NCI-H187 (cell line): Measurements from ENCODE around the gene DNASE2.

ENCODE experiments used
- DNase-seq, 2 experiments: peaks; one replicate each; lab custom pipeline; 2025; lab: John Stamatoyannopoulos, UW

Gene DNASE2

DNA sequence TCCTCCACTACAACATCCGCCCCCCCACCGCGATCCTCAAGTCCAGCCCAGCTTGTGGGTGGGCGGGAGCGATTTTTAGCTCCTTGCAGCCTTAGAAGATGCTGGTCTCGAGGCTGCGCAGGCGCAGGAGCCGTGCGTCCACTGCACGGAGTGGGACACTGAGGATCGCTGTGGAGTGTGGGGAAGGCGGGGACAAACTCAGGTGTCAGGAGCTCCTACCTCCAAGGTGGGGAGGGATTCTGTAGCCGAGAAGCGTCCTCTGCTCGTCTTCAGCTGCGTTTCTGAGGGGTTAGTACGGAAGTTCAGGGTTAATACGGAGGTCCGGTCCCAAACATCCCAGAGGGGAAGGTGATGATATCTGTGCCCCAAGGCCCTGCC is 46.7 kb downstream of the DNASE2 start, which contains the start of gene RTBDN:
Gene RTBDN (minus strand): TSS at position 14 of the 378 bp plus-strand sequence. CDS start 4,600 bp downstream, outside the sequence.
- DNase-seq: no peak

DNA sequence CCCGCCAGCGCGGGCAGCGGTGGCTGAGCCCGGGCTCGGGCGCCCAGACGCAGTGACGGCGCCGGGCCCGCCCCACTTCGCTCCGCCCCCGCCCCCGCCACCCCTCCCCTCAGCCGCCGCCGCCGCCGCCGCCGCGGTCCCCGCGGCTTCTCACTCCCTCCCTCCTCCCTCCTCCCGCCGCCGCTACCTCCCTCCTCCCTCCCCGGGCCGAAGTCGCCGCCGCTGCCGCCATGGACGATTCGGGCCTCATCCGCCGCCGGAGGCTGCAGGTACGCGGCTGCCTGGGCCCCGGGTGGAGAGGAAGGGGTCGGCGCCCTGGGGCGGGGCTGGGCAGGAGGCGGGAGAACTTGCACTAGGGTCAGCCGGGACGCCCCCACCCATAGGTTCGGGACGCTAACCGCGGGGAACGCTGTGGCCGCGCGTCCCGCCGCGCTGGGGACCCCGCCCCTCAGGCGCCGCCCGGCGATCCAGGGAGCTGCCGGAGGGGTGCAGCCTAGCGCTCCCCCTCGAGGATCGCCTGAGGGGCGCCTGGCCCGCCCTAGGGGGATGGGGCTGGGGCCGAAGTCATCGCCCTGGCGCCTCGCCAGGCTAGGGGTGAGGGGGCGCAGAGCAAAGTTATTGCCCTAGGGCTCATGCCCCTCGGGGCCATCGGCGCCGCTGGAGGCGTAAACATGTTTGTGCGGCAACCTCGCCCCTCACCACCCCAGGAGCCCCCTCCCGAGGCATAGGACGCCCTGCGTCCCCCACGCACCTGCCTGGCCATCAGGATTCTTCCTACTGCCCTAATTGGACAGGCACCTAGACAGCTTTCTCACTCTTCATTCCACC is 47.3 kb downstream of the DNASE2 start:
- DNase-seq: no peak

DNA sequence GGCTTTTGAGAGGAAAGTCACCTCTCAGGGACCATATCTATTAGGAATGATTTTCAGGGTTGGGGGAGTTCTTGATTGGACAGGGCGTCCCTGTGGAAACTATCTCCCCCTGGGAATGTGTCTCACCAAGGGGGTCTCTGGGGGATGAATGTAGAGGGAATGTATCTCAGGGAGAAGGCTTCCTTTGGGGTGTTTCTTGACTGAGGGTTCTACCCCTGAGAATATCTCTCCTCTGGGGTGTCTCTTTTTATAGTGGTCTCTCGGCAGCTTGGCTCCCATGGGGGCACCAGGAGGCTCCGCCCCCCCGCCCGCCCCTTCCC is 47.9 kb downstream of the DNASE2 start:
- DNase-seq: no peak

DNA sequence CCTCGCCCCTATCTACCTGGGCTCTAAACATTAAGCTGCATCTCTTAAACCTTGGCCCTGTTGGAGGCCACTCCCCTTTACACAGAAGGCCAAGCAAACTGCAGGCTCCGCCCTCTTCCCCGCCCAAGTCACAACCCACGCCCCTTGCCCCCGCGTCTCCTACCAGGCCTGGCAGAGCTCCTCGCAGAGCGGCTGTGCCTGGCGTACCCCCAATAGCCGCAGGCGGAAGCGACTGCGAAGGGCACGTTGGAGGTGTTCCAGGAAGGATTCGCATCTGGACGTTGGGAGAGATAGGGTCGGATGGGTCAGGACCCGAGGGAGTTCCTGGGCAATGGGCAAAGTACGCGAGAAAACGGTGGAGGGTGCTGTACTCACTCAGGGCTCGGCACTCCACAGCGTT is 52.8 kb downstream of the DNASE2 start:
- no peak for DNase-seq

DNA sequence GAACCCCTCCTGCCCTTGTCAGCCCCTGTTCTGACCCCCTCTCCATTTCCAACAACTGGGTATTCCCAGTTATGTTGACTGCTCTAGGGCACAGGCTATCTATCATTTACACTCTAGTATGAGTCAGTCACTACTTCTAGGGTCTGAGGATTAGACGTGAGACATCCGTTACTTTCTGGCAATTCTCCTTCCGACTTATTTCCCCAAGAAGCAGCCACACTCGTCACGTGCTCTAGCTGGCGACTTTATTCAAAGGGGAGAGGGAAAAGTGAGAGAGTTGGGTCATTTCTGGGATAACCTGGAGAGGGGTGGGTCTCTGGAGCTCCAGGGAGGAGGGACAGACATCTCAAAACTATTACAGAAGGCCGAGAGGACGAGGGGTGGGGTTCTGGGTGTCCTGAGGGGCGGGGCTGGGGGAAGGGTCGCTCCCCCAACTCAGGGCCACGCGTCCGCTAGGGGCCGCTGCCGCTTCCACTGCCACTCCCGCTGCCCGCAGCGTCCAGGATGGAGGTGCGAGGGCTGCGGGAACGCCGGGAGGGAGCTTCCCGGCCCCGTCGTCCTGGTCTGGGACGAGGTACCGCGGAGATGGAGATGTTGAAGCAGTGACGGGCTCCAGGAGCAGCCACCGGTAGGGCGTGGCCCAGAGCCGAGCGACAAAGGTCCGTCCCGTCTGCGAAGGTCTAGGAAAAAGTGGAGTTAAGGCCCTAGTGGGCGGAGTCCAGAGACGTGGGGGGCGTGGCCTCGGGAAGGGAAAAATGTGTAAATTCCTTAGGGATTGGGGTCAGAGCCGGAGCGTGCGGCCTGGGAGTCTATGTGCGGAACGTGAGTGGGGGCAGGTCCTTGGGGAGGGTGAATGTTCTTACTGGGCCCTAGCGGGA is 55.8 kb downstream of the DNASE2 start:
- DNase-seq: no peak
